Upper lobe of left lung (tissue), 4 donors: ENCODE measurements around the gene FAM13A.

ENCODE experiments used
- POLR2A ChIP-seq, 4 donors: fragments of 450-650 bp; IDR thresholded peaks; one replicate each; pipeline ENCODE4 v1.5.1; 2016 to 2017; ENCODE audit warnings: antibody characterized with exemption in 4 of 4, mild to moderate bottlenecking in 2 of 4
- TF ChIP-seq, protein P1 (sequence below), 6 experiments: fragments of 450-650 bp in 4 of 6; fragments of 200-600 bp in 2 of 6; sonication (generic) in 2 of 6; IDR thresholded peaks; one replicate each; pipeline ENCODE4 v1.5.1; 2016 to 2019; ENCODE audit warnings: antibody characterized with exemption in 6 of 6

DNA sequence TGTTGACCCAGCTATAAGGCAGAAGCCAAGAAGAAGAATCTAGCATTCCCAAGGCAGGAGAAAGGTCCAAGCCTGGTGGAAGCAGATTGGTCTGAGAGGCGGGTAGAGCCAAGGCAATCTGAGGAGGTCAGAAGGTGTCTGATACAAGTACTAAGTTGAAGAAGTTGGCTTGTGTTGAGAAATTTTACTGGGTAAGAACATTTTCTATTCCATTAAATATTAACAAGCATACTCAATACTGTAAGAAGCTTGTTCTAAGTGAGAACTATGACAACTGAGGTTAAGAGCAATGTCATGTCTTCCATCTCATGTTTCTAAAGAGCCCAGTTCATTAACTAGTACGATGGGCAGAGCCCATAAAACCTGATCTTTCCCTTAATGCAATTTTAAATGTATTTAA is 75.0 kb downstream of the FAM13A start:
- TF ChIP-seq, protein P1, sequence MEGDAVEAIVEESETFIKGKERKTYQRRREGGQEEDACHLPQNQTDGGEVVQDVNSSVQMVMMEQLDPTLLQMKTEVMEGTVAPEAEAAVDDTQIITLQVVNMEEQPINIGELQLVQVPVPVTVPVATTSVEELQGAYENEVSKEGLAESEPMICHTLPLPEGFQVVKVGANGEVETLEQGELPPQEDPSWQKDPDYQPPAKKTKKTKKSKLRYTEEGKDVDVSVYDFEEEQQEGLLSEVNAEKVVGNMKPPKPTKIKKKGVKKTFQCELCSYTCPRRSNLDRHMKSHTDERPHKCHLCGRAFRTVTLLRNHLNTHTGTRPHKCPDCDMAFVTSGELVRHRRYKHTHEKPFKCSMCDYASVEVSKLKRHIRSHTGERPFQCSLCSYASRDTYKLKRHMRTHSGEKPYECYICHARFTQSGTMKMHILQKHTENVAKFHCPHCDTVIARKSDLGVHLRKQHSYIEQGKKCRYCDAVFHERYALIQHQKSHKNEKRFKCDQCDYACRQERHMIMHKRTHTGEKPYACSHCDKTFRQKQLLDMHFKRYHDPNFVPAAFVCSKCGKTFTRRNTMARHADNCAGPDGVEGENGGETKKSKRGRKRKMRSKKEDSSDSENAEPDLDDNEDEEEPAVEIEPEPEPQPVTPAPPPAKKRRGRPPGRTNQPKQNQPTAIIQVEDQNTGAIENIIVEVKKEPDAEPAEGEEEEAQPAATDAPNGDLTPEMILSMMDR (IDR thresholded peaks at IDR 0.05): no peak
- TF ChIP-seq POLR2A (IDR thresholded peaks at IDR 0.05): no peak
